Gastrocnemius medialis (tissue), 4 donors: ENCODE measurements around the gene PLIN4. TPM values are rescaled to one million over a fixed set of nuclear protein-coding genes. Genes with fewer than 3 reads are reported as not detected.
A peak's percentile ranks its signal among the peaks of the same experiment; 100 is the strongest.

Experiments used
- ATAC-seq, 2 donors: fragments of 150-250 bp; one replicate each; pipeline ENCODE4 v1.9.1; 2016
- DNase-seq, 2 donors: peaks; one replicate each; pipeline ENCODE4 v3.0.0-alpha.2; 2019
- H3K27ac ChIP-seq, 4 donors: fragments of 200-600 bp; sonication (generic); 1 replicate in 1 of 4; 2 replicates in 3 of 4; pipeline ENCODE4 v1.5.1; 2016 to 2018; ENCODE audit warnings: mild to moderate bottlenecking in 2 of 4, moderate library complexity in 1 of 4
- H3K27me3 ChIP-seq, 3 donors: fragments of 200-600 bp; sonication (generic) in 2 of 3; 1 replicate in 1 of 3; 2 replicates in 2 of 3; pipeline versions ENCODE4 v1.5.1 to v1.6.0; 2016 to 2019; ENCODE audit warnings: mild to moderate bottlenecking in 1 of 3, moderate library complexity in 1 of 3
- H3K36me3 ChIP-seq, 2 donors: fragments of 200-600 bp; sonication (generic) in 1 of 2; one replicate each; pipeline ENCODE4 v1.5.1; 2017 to 2018
- H3K4me1 ChIP-seq, 2 donors: fragments of 200-600 bp; sonication (generic) in 1 of 2; one replicate each; pipeline ENCODE4 v1.5.1; 2016 to 2017; ENCODE audit warnings: mild to moderate bottlenecking in 2 of 2
- H3K4me3 ChIP-seq, 4 donors: fragments of 200-600 bp; sonication (generic) in 3 of 4; 1 replicate in 1 of 4; 2 replicates in 3 of 4; pipeline ENCODE4 v1.5.1; 2016 to 2019; ENCODE audit warnings: mild to moderate bottlenecking in 2 of 4
- H3K9me3 ChIP-seq, 3 donors: fragments of 200-600 bp; sonication (generic) in 2 of 3; 1 replicate in 1 of 3; 2 replicates in 2 of 3; pipeline ENCODE4 v1.5.1; 2016 to 2019
- POLR2A ChIP-seq, 2 donors: fragments of 450-650 bp; IDR thresholded peaks; one replicate each; pipeline ENCODE4 v1.6.1; 2017; ENCODE audit warnings: antibody characterized with exemption in 2 of 2, mild to moderate bottlenecking in 2 of 2, moderate library complexity in 2 of 2
- in situ Hi-C, 4 donors: fragments of 200-750 bp; cut with MboI; loops; one replicate each; pipeline versions ENCODE4 v1.15.0 to v1.8.0; 2017; ENCODE audit warnings: low sequenced_read_pairs in 4 of 4
- intact Hi-C: fragments of 100-400 bp; cut with DNase I; formaldehyde crosslinking; loops from one replicate; pipeline ENCODE4 v1.15.1; 2023; ENCODE audit warnings: low total_unique reads
- total RNA-seq, 4 donors: library from RNA; depleted of rRNA; stranded (reverse); fragments of >200 nt; gene quantifications; one replicate each; pipeline versions ENCODE4 v1.1.0 to v1.2.3, GENCODE V29; 2016
- TF ChIP-seq, protein P1 (sequence below), 5 experiments: fragments of 450-650 bp in 3 of 5; fragments of 200-600 bp in 2 of 5; sonication (generic) in 2 of 5; IDR thresholded peaks in 4 of 5; conservative IDR thresholded peaks in 1 of 5; 1 replicate in 4 of 5; 2 replicates in 1 of 5; pipeline ENCODE4 v1.5.1; 2016 to 2019; ENCODE audit warnings: antibody characterized with exemption in 5 of 5, mild to moderate bottlenecking in 3 of 5, moderate library complexity in 3 of 5

The PLIN4 gene
- total RNA-seq, 4 donors from 2014 or later, result 79.6 to 282 (median 152) TPM

DNA sequence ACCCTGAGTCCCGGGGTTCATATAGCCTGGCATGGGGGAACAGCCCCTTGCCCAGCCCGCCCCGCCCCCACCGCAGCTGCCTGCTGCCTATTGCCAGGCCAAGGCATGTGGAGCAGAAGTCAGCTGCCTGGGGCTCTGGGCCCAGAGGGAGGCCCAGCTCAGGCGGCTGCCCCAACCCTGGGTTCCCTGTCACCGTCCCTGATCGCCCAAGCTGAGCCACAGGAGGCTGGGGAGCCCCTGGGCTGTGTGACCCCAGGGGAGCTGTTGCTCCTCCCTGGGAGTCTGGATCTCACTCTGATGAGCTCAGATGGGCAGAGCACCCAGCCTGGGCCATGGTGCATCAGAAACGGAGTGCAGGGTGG, 1.4 kb downstream of the PLIN4 start:
- intact Hi-C loops (loop anchor here (2.0 to 10.0 kb wide), 3 partner anchors 138 to 562 kb away; no protein-coding TSS in a partner anchor), in situ Hi-C loops (no loop called here)
- TF ChIP-seq POLR2A (IDR thresholded peaks at IDR 0.05), result peak; percentile 71 to 76
- TF ChIP-seq, protein P1, sequence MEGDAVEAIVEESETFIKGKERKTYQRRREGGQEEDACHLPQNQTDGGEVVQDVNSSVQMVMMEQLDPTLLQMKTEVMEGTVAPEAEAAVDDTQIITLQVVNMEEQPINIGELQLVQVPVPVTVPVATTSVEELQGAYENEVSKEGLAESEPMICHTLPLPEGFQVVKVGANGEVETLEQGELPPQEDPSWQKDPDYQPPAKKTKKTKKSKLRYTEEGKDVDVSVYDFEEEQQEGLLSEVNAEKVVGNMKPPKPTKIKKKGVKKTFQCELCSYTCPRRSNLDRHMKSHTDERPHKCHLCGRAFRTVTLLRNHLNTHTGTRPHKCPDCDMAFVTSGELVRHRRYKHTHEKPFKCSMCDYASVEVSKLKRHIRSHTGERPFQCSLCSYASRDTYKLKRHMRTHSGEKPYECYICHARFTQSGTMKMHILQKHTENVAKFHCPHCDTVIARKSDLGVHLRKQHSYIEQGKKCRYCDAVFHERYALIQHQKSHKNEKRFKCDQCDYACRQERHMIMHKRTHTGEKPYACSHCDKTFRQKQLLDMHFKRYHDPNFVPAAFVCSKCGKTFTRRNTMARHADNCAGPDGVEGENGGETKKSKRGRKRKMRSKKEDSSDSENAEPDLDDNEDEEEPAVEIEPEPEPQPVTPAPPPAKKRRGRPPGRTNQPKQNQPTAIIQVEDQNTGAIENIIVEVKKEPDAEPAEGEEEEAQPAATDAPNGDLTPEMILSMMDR (IDR thresholded peaks at IDR 0.05 in 4 of 5, conservative IDR thresholded peaks at IDR 0.05 in 1 of 5), result no peak
- H3K27ac ChIP-seq, result peak overlapping the region; percentile 97 to 99 (median 98)
- peak overlapping the region; percentile 61 to 78 (median 70) for H3K4me3 ChIP-seq
- DNase-seq, result peak; percentile 85 to 92
- H3K36me3 ChIP-seq, result peaks cover 0 to 24% of the 10 kb centered on the region in 2 donors
- no peaks in the 10 kb centered on the region for H3K9me3 ChIP-seq
- peaks cover 45 to 59% of the 10 kb centered on the region in 2 donors for H3K4me1 ChIP-seq
- peak; percentile 59 to 60 for ATAC-seq
- H3K27me3 ChIP-seq, result no peaks in the 10 kb centered on the region

DNA sequence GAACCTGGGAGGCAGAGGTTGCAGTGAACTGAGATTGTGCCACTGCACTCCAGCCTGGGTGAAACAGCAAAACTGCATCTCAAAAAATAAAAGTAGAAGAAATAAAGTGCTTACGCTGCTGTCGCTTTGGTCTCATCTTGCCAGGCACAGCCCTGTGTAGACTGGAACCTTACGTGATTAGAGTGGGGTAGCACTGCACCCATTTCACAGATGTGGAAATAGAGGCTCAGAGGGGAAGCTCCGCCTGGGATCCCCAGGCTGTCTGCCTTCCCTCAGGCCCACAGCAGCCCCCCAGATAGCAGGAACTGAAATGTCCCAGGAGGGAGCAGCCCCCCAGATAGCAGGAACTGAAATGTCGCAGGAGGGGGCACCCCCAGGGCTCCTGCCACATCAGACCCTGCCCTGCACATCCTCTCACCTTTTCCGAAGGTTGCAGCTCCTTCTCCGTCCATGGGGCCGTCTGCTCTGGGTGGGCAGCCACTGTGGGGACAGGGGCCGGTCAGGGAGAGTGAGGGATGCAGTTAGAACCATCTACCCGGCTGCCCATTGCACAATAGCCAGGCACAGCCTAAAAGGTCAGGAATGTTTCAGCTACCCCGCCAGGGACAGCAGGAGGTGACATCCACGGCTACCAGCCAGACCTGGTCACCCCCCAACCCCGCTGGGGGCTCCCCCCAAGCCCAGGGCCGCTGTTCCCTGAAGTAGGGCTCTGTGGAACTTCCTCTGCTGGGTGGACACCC, 1.9 kb downstream of the PLIN4 start:
- peak; percentile 75 to 90 for DNase-seq
- Histone ChIP-seq H3K4me3 (peak overlapping the region; percentile 61 to 78 (median 70)), H3K27ac (peak overlapping the region; percentile 97 to 99 (median 98)), H3K36me3 (peaks cover 0 to 24% of the 10 kb centered on the region in 2 donors), H3K9me3 (no peaks in the 10 kb centered on the region), H3K27me3 (no peaks in the 10 kb centered on the region), H3K4me1 (peaks cover 47 to 65% of the 10 kb centered on the region in 2 donors)
- intact Hi-C loops, result loop anchor here (2.0 to 10.0 kb wide), 3 partner anchors 138 to 562 kb away; no protein-coding TSS in a partner anchor
- TF ChIP-seq, protein P1 (IDR thresholded peaks at IDR 0.05 in 4 of 5, conservative IDR thresholded peaks at IDR 0.05 in 1 of 5), result no peak
- TF ChIP-seq POLR2A (IDR thresholded peaks at IDR 0.05), result no peak
- in situ Hi-C loops, result no loop called here
- peak; percentile 63 to 73 for ATAC-seq

DNA sequence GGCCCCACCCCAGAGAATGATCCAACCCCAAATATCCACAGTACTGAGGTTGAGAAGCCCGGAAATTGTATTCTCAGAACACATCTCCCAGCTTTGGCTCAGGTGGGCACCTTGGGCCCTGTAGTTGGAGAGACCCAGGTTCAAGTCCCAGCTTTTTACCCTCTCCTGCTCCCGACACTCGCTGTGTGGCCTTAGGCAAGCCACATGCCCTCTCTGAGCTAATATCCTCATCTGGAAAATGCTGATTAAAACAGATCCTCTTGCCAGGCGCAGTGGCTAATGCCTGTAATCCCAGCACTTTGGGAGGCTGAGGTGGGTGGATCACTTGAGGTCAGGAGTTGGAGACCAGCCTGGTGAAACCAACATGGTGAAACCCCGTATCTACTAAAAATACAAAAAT, 2.6 kb downstream of the PLIN4 start:
- ATAC-seq (no peak), DNase-seq (no peak)
- no peaks in the 10 kb centered on the region for H3K27me3 ChIP-seq
- intact Hi-C loops, result loop anchor here (2.0 to 10.0 kb wide), 3 partner anchors 137 to 561 kb away; no protein-coding TSS in a partner anchor
- H3K4me1 ChIP-seq, result peaks cover 47 to 70% of the 10 kb centered on the region in 2 donors
- no peaks in the 10 kb centered on the region for H3K9me3 ChIP-seq
- TF ChIP-seq POLR2A (IDR thresholded peaks at IDR 0.05), result no peak
- TF ChIP-seq, protein P1 (IDR thresholded peaks at IDR 0.05 in 4 of 5, conservative IDR thresholded peaks at IDR 0.05 in 1 of 5), result no peak
- in situ Hi-C loops, result no loop called here
- peaks cover 0 to 24% of the 10 kb centered on the region in 2 donors for H3K36me3 ChIP-seq
- H3K4me3 ChIP-seq, result no peak overlapping the region
- H3K27ac ChIP-seq, result peak overlapping the region; percentile 97 to 99 (median 98)

DNA sequence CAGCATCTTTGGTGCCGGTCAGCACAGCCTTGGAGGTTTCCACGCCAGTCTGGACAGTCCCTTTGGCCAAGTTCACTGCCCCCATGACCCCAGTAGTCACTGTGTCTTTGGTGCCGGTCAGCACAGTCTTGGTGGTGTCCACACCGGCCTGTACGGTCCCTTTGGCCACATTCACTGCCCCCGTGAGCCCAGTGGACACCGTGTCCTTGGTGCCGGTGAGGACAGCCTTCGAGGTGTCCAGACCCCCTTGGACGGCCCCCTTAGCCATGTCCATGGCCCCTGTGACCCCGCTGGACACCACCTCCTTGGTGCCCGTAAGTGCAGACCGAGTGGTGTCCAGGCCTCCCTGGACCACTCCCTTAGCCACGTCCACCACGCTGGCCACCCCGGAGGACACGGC, 5.0 kb downstream of the PLIN4 start:
- Histone ChIP-seq H3K27me3 (no peaks in the 10 kb centered on the region), H3K27ac (peak overlapping the region; percentile 97 to 99 (median 98)), H3K4me3 (no peak overlapping the region), H3K4me1 (peaks cover 46 to 74% of the 10 kb centered on the region in 2 donors), H3K9me3 (no peaks in the 10 kb centered on the region), H3K36me3 (peaks cover 0 to 30% of the 10 kb centered on the region in 2 donors)
- ATAC-seq (no peak), DNase-seq (no peak)
- TF ChIP-seq POLR2A (IDR thresholded peaks at IDR 0.05), result no peak
- TF ChIP-seq, protein P1 (IDR thresholded peaks at IDR 0.05 in 4 of 5, conservative IDR thresholded peaks at IDR 0.05 in 1 of 5), result no peak
- in situ Hi-C loops (no loop called here), intact Hi-C loops (loop anchor here (10.0 kb wide), 1 partner anchor 558 kb away; no protein-coding TSS in a partner anchor)
